Measurements from ENCODE around the gene APBA2.

DNA sequence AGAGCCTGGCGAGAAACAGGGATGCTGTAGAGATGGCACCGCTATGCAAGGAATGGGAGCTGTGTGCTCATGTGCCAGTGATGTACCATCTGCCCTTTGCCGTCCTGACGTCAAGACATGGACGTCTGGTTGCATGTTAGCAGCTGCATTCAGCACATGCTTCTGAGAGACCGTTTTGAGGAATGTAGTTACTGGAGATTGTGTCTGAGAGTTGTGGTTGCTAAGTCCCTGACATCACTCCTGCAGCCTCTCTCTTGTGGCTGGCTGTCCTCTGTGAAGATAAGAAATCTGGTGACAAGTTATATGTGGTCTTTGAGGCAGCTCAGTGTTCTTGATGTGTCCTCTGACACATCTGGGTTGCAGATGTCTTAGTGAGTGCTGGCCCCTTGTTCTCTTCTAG is 165.1 kb downstream of the APBA2 start:
- TF ChIP-seq, protein P1, sequence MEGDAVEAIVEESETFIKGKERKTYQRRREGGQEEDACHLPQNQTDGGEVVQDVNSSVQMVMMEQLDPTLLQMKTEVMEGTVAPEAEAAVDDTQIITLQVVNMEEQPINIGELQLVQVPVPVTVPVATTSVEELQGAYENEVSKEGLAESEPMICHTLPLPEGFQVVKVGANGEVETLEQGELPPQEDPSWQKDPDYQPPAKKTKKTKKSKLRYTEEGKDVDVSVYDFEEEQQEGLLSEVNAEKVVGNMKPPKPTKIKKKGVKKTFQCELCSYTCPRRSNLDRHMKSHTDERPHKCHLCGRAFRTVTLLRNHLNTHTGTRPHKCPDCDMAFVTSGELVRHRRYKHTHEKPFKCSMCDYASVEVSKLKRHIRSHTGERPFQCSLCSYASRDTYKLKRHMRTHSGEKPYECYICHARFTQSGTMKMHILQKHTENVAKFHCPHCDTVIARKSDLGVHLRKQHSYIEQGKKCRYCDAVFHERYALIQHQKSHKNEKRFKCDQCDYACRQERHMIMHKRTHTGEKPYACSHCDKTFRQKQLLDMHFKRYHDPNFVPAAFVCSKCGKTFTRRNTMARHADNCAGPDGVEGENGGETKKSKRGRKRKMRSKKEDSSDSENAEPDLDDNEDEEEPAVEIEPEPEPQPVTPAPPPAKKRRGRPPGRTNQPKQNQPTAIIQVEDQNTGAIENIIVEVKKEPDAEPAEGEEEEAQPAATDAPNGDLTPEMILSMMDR (optimal IDR thresholded peaks at IDR 0.05 in 1 of 3, IDR thresholded peaks at IDR 0.05 in 1 of 3, conservative IDR thresholded peaks at IDR 0.05 in 1 of 3; ENCODE audit: extremely low read depth in 1 of 3, insufficient read depth in 2 of 3, low read length in 3 of 3), result no peak
- no peak for TF ChIP-seq EZH2 (IDR thresholded peaks at IDR 0.05; ENCODE audit: low read length)
